IPS-20b (cell line): ENCODE data around the gene LRRC4C.

Experiments
- H3K27ac ChIP-seq: one replicate; pipeline ENCODE4 v1.5.1; 2013; ENCODE audit warnings: low read length
- H3K27me3 ChIP-seq: 2 replicates; pipeline ENCODE4 v1.6.1; 2013; ENCODE audit warnings: mild to moderate bottlenecking, low read length, inconsistent platforms; ENCODE audit not compliant: insufficient read depth
- H3K36me3 ChIP-seq: 2 replicates; pipeline ENCODE4 v1.6.1; 2013; ENCODE audit warnings: low read depth, mild to moderate bottlenecking, inconsistent platforms, low read length, moderate library complexity; ENCODE audit not compliant: insufficient read depth
- H3K4me1 ChIP-seq: 2 replicates; pipeline ENCODE4 v1.6.1; 2013; ENCODE audit warnings: mild to moderate bottlenecking, control low read depth, inconsistent platforms, low read length, moderate library complexity; ENCODE audit not compliant: insufficient read depth
- H3K4me3 ChIP-seq: 2 replicates; pipeline ENCODE4 v1.5.1; 2013; ENCODE audit warnings: mild to moderate bottlenecking, low read length, inconsistent platforms
- H3K9ac ChIP-seq: 2 replicates; pipeline ENCODE4 v1.6.1; 2013; ENCODE audit warnings: low read depth, mild to moderate bottlenecking, inconsistent platforms, low read length, moderate library complexity
- H3K9me3 ChIP-seq: 2 replicates; pipeline ENCODE4 v1.6.1; 2013; ENCODE audit warnings: mild to moderate bottlenecking, low read depth, low read length, inconsistent platforms; ENCODE audit not compliant: insufficient read depth

LRRC4C gene

GRCh38 chr11:41177791-41178190, 281.7 kb downstream of the LRRC4C start:
- Histone ChIP-seq H3K36me3 (no peaks in the 10 kb centered on the region), H3K27ac (no peak overlapping the region), H3K9me3 (no peaks in the 10 kb centered on the region), H3K9ac (no peak overlapping the region), H3K4me3 (no peak overlapping the region), H3K4me1 (peaks cover 6% of the 10 kb centered on the region; the same call in 1 of the 2 replicates), H3K27me3 (no peaks in the 10 kb centered on the region)

GRCh38 chr11:41175304-41175972, 284.0 kb downstream of the LRRC4C start:
- H3K27me3 ChIP-seq, result no peaks in the 10 kb centered on the region
- H3K9me3 ChIP-seq, result peaks cover 3% of the 10 kb centered on the region; the same call in 1 of the 2 replicates
- H3K9ac ChIP-seq, result no peak overlapping the region
- no peak overlapping the region for H3K27ac ChIP-seq
- H3K4me3 ChIP-seq, result no peak overlapping the region
- H3K36me3 ChIP-seq, result no peaks in the 10 kb centered on the region
- H3K4me1 ChIP-seq, result peaks cover 6% of the 10 kb centered on the region; the same call in 1 of the 2 replicates

GRCh38 chr11:41146326-41146725, 313.1 kb downstream of the LRRC4C start:
- H3K36me3 ChIP-seq, result no peaks in the 10 kb centered on the region
- peaks cover 8% of the 10 kb centered on the region; the same call in 1 of the 2 replicates for H3K4me1 ChIP-seq
- no peaks in the 10 kb centered on the region for H3K9me3 ChIP-seq
- H3K27ac ChIP-seq, result no peak overlapping the region
- H3K9ac ChIP-seq, result no peak overlapping the region
- H3K27me3 ChIP-seq, result no peaks in the 10 kb centered on the region
- no peak overlapping the region for H3K4me3 ChIP-seq

- Histone ChIP-seq H3K4me1 (peaks cover 8% of the 10 kb centered on the region; the same call in 1 of the 2 replicates), H3K9ac (no peak overlapping the region), H3K27me3 (no peaks in the 10 kb centered on the region), H3K36me3 (no peaks in the 10 kb centered on the region), H3K4me3 (no peak overlapping the region), H3K9me3 (no peaks in the 10 kb centered on the region), H3K27ac (no peak overlapping the region)
These were observed 314.0 kb downstream of the LRRC4C start for GRCh38 chr11:41145420-41145819.

GRCh38 chr11:41134971-41135370, 324.5 kb downstream of the LRRC4C start:
- Histone ChIP-seq H3K27ac (no peak overlapping the region), H3K4me3 (no peak overlapping the region), H3K27me3 (no peaks in the 10 kb centered on the region)

GRCh38 chr11:41133023-41133422, 326.4 kb downstream of the LRRC4C start:
- H3K27me3 ChIP-seq, result no peaks in the 10 kb centered on the region
- H3K36me3 ChIP-seq, result no peaks in the 10 kb centered on the region
- no peak overlapping the region for H3K27ac ChIP-seq
- H3K4me3 ChIP-seq, result no peak overlapping the region
- no peaks in the 10 kb centered on the region for H3K9me3 ChIP-seq
- no peaks in the 10 kb centered on the region; the same call in 1 of the 2 replicates for H3K4me1 ChIP-seq
- H3K9ac ChIP-seq, result no peak overlapping the region

More at GRCh38 chr11:41134971-41135370, 324.5 kb downstream of the LRRC4C start:
- Histone ChIP-seq H3K9me3 (no peaks in the 10 kb centered on the region), H3K4me1 (no peaks in the 10 kb centered on the region; the same call in 1 of the 2 replicates), H3K9ac (no peak overlapping the region), H3K36me3 (no peaks in the 10 kb centered on the region)

- no peaks in the 10 kb centered on the region for H3K9me3 ChIP-seq
- H3K27me3 ChIP-seq, result no peaks in the 10 kb centered on the region
- no peak overlapping the region for H3K27ac ChIP-seq
- no peak overlapping the region for H3K9ac ChIP-seq
- H3K4me3 ChIP-seq, result no peak overlapping the region
- H3K4me1 ChIP-seq, result peaks cover 27% of the 10 kb centered on the region; the same call in 1 of the 2 replicates
- H3K36me3 ChIP-seq, result no peaks in the 10 kb centered on the region
These were observed 337.9 kb downstream of the LRRC4C start for GRCh38 chr11:41121600-41121999.

- Histone ChIP-seq H3K4me3 (no peak overlapping the region), H3K4me1 (peaks cover 45% of the 10 kb centered on the region), H3K9me3 (no peaks in the 10 kb centered on the region), H3K36me3 (no peaks in the 10 kb centered on the region), H3K27ac (no peak overlapping the region), H3K27me3 (no peaks in the 10 kb centered on the region), H3K9ac (no peak overlapping the region)
These were observed 340.0 kb downstream of the LRRC4C start for GRCh38 chr11:41119484-41119883.

- H3K4me1 ChIP-seq, result peaks cover 54% of the 10 kb centered on the region
- H3K27me3 ChIP-seq, result no peaks in the 10 kb centered on the region
- H3K9me3 ChIP-seq, result no peaks in the 10 kb centered on the region
- peak overlapping the region; percentile 15; the same call in 1 of the 2 replicates for H3K4me3 ChIP-seq
- H3K36me3 ChIP-seq, result no peaks in the 10 kb centered on the region
- H3K9ac ChIP-seq, result no peak overlapping the region
- no peak overlapping the region for H3K27ac ChIP-seq
These were observed 340.9 kb downstream of the LRRC4C start for GRCh38 chr11:41118521-41118920.

GRCh38 chr11:41116970-41117369, 342.5 kb downstream of the LRRC4C start:
- H3K27me3 ChIP-seq, result no peaks in the 10 kb centered on the region
- peaks cover 61% of the 10 kb centered on the region for H3K4me1 ChIP-seq
- no peak overlapping the region for H3K27ac ChIP-seq
- no peaks in the 10 kb centered on the region for H3K36me3 ChIP-seq
- no peaks in the 10 kb centered on the region for H3K9me3 ChIP-seq
- peak overlapping the region; percentile 9; the same call in 1 of the 2 replicates for H3K4me3 ChIP-seq
- H3K9ac ChIP-seq, result no peak overlapping the region

- Histone ChIP-seq H3K4me1 (peaks cover 68% of the 10 kb centered on the region), H3K4me3 (peak overlapping the region; percentile 37; the same call in 1 of the 2 replicates), H3K27me3 (no peaks in the 10 kb centered on the region), H3K27ac (peak overlapping the region; percentile 43), H3K36me3 (no peaks in the 10 kb centered on the region), H3K9ac (peak overlapping the region; percentile 30; the same call in 1 of the 2 replicates), H3K9me3 (no peaks in the 10 kb centered on the region)
These were observed 344.4 kb downstream of the LRRC4C start for GRCh38 chr11:41115066-41115465.

GRCh38 chr11:41113160-41113559, 346.3 kb downstream of the LRRC4C start:
- Histone ChIP-seq H3K9me3 (no peaks in the 10 kb centered on the region), H3K36me3 (no peaks in the 10 kb centered on the region), H3K4me3 (no peak overlapping the region), H3K4me1 (peaks cover 56% of the 10 kb centered on the region), H3K27me3 (no peaks in the 10 kb centered on the region), H3K9ac (no peak overlapping the region), H3K27ac (no peak overlapping the region)
